Measurements from ENCODE around the gene REEP1.

The REEP1 gene

DNA sequence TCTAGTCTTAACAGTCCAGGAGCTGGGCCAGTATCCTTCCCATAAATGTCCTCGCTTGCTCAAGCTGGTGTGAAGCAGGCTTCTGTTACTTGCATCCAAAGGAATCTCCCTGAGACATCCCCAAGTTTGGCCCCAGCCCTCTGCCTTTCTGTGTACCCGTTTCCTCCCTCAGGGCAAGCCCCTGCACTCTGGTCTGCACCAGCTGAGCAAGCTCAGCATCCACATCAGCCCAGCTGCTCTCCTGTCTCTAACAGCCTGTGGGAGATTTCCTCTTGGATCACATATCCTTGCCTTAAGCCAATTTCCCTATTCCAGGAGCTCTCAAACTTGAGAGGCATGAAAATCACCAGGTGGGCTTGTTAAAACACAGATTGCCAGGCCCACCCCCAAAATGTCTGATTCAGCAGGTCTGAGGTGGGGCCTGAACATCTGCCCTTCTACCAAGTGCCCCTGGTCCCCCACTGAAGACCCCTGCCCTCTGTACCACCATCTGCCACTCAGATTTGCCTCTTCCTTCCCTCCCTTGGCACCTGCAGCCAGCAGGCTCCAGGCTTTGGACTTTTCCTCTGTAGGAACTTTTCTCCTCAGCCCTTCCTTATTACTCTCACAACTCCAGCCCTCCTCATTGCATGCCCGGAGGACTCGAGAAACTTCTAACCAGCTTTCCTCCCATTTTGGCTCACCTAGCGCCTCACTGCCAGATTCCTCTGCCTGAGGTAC is 32.1 kb downstream of the REEP1 start:
- no peak for DNase-seq

GRCh38 chr2:86304416-86304815 is 33.0 kb downstream of the REEP1 start:
- peak; percentile 49 for DNase-seq

GRCh38 chr2:86302320-86302719 is 35.1 kb downstream of the REEP1 start:
- DNase-seq = no peak

GRCh38 chr2:86301711-86302202 is 35.7 kb downstream of the REEP1 start:
- peak; percentile 38 for DNase-seq

- no peak for DNase-seq
These were observed 36.4 kb downstream of the REEP1 start for GRCh38 chr2:86301009-86301408.

DNA sequence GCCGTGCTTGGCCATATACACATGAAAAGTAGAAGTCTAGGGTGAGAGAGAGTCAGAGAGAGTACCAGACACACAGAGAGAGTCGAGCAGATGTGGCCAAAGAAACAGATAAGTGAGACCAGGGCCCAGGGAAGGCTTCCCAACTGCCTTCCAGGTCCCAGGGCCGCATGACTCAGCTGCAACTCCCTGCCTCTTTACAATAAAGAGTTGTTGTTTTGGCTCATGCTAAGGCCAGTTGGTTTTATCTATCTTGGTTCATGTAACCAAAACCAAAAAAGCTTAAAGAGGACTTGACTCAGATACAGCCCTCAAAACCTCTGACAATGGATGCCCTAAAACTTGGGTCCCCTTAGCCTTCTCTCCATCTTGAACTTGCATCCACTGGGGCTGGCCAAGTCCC is 36.9 kb downstream of the REEP1 start:
- no peak for DNase-seq

DNA sequence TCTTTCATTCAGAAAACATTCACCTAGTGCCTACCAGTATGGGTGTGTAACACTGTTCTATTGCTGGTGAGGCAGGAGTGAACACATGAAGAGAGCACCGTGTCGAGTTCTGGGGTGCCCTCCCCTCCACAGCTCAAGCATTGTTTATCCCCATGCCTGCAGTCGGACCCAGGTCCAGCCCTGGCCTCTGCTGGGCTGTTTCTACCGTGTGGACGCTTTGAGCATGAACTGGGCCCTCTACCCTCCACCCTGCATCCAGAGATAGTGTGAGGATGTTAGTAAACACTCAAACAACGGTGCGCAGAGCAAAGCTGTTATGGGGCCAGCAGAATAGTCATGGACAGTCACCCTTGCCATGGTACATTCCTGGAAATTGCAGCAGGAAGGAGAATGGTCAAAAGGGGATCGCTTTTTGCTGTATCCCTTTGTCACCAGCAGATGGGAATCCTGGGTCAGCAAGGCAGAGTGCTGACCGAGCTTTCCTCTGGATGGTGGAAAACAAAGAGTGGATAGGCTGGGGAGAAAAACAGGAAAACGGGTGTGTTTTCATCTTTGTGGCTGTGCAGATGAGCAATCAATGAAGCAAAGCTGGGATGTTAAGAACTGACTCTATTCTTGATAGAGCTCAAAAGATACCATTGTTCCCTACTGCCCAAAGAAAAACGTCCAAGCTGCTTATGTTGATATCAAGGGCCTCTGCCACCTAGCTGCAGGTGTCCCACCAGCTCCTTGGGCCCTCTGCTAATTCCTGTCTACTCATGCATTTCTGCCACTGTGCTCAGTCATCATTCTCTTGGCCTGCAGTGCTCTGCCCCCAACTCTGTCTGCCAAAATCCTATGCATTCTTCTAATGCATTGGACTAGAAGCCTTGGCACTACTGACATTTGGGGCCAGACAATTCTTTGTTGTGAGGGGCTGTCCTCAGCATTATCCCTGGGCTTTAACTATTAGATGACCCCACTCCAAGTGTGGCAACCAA is 38.7 kb downstream of the REEP1 start:
- peak; percentile 62 for DNase-seq

DNA sequence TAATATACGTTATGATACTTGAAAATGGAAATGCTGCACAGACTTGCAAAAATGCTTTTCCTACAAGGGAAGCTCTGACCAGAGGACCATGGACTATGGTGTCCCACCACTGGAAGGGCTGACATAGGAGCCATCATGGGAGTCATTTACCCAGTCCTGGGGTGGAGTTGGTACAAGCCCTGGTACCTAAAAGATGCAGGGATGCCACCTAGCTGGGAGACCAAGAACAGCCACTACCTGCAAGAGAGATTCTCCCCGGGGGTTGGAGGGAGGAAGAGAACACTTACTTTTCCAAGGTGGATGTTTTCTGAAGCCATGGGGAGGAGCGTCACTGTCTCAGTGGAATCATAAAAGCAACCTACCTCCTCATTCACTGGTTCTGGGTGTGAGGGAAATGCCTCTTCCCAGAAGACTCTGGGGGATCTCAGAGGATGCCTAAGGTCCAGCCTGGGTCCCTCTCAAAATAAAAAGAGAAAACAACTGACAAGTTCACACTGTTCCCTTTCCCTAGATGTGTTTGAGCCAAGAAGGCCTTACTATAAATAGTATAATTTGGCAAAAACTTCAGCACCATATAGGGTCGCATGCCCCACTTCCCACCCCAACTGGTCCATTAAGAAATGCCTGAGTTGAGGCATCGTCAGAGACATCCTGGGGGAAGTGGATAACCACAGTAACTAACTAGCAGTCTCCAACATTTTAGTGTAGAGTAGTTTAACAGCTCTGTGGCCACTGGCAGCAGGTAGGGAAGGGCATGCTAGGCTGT is 39.9 kb downstream of the REEP1 start:
- peak; percentile 54 for DNase-seq

GRCh38 chr2:86296947-86297346 is 40.5 kb downstream of the REEP1 start:
- DNase-seq = no peak

- DNase-seq = no peak
These were observed 42.4 kb downstream of the REEP1 start for GRCh38 chr2:86295066-86295465.

- DNase-seq = no peak
These were observed 43.8 kb downstream of the REEP1 start for GRCh38 chr2:86293612-86294011.

- DNase-seq = no peak
These were observed 44.6 kb downstream of the REEP1 start for GRCh38 chr2:86292571-86293515.

DNA sequence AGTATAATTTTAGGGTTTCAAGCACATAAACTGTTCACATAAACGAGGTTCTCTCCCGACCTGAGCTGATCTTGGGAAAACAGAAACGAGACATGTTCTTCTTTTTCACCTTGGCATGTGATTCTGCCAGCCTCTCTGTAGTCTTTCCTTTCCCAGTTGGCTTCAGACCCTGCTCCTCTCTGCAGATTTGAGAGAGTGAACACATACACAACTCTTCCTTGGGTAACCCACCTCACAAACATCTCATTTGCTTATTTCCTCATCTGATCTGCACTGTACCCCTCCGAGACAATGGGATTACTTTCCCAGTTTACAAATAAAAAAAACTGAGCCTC is 46.1 kb downstream of the REEP1 start:
- DNase-seq = no peak

- no peak for DNase-seq
These were observed 46.7 kb downstream of the REEP1 start for GRCh38 chr2:86290596-86291327.

DNA sequence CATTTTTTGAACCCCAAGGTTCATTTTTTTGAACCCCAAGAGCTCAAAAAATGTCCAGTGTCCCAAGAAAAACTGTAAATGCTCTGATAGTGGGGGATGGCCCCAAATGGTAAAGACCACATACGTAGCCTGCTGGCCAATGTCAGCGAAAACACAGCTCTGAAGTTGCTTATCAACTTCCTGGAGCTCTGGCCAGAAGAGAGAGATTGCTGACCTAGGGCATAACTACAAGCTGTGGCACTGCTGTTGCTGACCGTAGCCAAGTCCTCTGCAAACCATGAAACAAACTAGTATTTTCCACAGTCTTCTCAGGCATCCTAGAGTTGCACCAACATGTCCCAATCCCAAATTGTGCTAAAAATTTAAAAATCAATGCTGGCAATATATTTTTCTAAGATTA is 50.9 kb downstream of the REEP1 start:
- no peak for DNase-seq

GRCh38 chr2:86285981-86286380 is 51.4 kb downstream of the REEP1 start:
- DNase-seq = no peak

DNA sequence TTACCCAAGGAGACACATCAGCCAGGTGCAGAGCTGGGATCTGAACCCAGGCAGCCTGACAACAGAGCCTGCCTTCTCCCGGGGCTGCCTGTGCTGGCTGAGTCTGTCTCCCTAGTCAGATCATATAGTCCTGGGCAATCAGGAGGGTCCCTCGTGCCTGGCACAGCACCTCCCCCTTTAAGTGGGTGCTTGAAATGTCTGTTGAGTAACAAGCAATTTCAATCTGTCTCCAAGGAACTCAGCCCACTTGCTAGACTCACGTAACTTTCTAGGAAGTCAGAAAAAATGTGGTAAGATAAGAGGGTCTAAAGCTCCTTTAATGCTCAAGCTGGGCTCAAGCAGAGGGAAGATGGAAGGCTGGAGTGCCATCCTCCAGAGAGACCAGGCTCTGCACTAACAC is 51.9 kb downstream of the REEP1 start:
- DNase-seq = no peak

GRCh38 chr2:86284987-86285386 is 52.4 kb downstream of the REEP1 start:
- no peak for DNase-seq

DNA sequence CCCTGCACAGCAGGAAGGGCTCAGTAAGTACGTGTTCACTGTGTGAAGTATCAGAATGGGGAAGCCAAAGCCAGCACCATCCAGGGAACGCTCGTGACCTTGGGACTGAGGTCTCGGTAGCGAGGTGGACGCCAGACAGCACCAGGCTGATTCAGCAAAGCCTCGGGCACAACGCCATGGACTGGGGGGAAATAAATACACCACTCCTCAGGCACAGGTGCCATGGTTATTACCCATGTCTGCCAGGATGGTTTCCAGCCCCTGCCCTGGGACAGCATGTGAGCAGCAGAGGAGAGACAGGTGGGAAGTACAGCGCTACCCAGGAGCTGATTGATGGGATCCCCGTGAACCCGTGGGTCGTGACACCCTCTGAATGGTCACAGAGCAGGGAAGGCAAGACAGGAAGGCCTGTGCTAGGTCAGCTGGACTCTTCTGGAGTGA is 53.0 kb downstream of the REEP1 start:
- DNase-seq = no peak

GRCh38 chr2:86283411-86284030 is 53.9 kb downstream of the REEP1 start:
- peak; percentile 59 for DNase-seq

Data from DMS53 (cell line).